HG03025 (cell line): ENCODE results near the gene NOL6.
"Not testable (repeated sequence)": the region's sequence is repeated elsewhere in the genome, so short reads cannot be mapped to it uniquely, and the experiment has no call there.

Experiments
- ATAC-seq: cut with Tn5 transposase; IDR thresholded peaks from one replicate; pipeline ENCODE4 v1.9.1; 2021; ENCODE audit warnings: mild to moderate bottlenecking, moderate library complexity; ENCODE audit not compliant: unreplicated experiment, low FRiP score

Gene NOL6

DNA sequence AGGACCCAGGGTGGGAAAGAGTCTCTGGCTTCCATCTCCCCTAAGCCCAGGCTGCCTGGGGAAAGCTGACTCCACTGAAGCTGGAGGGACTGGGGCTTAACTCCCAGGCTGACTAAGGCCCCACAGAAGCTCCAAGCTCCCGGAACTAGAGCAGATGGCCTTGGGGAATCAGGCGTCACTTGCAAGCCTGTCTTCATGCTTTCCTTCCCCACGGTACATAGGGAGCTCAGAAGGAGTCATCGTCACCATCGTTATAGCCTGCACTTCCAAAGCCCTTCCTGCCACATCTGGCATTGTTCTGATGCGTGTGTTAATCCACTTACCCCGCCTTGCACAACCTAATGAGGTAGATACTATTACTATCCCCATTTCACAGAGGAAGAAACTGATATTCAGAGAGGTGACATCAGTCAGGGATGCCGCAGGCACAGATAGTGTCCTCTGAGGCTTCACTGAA is 37.9 kb downstream of the NOL6 start:
- no peak for ATAC-seq

DNA sequence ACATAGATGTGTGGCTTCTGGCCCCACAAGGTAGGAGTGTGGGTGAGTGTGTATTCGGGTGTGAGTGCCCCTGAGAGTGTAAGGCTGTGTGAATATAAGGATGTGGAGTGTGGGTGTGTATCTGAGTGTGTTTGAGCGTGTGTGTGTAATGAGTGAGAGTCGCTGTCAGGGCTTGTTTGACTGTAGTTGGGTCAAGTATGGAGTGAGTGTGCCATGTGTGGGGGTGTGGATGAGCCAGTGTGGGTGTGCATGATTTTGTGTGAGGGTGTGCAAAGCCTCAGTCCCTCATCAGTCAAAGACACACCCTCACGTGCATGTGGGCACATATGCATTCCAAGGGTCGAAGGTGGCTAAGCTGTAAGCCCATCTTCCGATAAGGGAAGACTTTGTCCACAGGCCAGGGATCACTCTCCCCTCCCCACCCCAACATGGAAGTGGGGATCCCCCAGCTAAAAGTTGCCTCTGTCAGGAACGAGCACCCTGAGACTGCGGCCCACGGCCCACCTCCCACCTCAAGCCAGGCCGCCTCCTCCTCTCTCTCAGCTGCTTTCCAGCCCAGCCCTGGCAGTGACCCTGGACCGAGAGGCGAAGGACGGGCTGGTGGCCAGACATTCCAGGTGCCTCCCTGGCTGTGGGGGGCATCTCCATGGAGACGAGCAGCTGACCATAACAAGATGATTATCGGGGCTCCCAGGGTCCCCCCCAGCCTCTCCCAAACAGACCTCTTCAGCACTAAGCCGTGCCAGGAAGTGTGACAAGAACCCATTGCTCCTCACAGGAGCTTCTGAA is 39.2 kb downstream of the NOL6 start:
- no peak for ATAC-seq

DNA sequence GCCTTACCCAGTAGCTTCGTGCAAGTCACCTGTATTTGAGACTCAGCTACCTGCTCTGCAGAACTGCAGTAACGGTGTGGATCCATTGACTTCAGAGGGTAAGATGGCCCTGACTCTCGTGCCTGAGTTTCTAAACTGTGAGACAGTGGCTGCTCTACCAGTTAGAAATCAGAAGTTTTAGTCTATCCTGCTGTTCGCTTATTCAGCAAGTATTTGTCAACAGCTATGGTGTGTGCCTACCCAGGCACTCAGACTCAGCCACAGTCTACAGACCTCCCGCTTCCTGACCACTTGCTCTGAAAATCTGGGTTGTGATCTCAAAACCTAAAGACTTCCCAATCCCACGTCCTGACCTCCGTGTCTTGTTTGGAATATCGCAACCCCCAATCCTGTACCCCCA is 39.9 kb downstream of the NOL6 start:
- ATAC-seq, result no peak

DNA sequence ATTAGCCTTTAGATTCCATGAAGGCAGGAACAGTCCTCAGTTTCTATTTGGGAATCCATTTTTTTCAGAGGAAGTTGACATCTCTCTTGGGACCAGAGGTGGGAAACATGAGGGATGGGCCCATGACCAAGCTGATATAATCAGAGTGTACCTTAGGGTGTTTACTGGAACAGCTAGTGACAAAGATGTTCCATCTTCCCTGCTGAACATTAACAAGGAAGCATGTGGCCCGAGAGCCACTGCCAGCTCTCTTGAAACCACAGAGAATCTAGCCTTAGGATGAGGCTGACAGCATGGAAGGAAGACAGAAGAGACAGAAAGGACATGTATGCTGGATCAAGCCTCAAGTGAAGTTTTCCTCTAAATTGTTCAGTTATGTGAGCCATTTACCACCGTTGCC is 42.3 kb downstream of the NOL6 start:
- ATAC-seq, result no peak

DNA sequence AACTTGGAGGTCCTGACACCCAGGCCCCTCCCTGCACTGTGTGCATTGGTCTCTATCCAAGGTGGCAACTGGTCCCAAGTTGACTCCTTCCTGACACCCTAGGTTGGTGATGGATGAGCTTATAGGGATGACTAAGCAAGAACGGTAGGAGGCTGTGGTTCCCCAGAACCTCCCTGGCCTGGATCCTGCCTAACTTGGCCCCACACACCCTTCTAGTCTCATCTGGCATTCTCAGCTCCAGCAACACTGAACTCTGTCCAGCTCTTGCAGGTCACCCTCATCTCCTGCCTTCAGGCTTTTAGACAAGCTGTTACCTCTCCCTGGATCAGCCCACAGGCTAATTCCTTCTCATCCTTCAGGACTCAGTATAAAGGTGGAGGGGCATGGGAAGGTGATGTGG is 42.8 kb downstream of the NOL6 start:
- no peak for ATAC-seq

DNA sequence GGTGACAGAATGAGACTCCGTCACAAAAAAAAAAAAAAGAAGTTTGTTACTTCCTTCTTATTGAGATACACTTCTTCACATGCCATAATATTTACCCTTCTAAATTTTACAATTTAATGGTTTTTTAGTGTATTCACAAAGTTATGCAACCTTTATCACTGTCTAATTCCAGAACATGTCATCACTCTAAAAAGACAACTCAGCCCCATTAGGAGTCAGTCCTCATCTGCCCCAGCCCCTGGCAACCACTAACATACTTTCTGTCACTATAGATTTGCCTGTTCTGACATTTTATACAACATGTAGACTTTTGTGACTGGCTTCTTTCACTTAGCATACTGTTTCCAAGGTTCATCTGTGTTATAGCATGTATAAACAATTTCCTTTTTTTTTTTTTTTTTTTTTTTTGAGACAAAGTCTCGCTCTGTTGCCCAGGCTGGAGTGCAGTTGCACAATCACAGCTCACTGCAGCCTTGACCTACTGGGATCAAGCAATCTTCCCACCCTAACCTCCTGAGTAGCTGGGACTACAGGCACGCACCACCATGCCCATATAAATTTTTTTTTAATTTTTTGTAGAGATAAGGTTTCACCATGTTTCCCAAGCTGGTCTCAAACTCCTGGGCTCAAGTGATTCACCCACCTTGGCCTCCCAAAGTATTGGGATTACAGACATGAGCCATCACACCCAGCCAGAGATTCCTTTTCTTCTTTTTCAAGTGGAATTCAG is 44.3 kb downstream of the NOL6 start:
- no peak for ATAC-seq

DNA sequence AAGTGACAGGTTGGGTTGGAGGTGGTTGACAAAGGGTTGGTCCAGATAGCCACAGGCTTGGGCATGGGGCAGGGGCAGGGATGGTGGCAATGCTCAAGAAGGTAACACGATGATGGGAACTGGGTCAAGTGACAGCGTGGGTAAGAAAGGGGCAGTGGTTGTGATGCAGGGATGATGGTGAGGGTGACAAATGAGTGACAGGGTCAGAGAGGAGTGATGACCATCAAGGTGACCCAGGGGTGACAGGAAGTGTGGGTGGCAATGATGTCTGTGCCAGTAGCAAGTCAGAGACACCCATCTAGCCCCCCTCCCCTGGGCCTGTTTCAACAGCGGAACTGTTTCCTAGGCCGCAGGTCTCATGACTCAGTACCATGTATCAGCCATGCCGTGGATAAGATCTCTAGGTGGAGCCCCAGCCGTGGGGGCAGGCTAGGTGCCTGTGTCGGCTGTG is 46.9 kb downstream of the NOL6 start:
- ATAC-seq, result no peak

DNA sequence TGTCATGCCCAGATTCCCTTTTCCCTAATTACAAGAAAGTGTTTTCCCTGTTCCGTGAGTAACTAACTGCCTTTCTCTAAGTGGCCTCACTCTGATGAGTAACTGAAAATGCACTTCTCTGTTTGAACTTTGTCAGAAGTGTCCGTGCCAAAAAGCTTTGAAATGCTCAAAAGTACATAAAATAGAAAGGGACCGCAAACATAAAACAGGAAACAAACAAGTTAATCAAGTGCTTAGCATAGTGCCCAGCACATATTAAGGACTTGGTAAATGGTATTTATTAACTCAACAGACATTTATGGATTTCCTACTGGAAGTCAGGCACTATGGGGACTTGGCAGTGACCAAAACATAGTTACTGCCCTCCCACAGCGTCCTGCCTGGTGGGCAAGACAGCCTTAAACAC is 48.6 kb downstream of the NOL6 start:
- no peak for ATAC-seq

DNA sequence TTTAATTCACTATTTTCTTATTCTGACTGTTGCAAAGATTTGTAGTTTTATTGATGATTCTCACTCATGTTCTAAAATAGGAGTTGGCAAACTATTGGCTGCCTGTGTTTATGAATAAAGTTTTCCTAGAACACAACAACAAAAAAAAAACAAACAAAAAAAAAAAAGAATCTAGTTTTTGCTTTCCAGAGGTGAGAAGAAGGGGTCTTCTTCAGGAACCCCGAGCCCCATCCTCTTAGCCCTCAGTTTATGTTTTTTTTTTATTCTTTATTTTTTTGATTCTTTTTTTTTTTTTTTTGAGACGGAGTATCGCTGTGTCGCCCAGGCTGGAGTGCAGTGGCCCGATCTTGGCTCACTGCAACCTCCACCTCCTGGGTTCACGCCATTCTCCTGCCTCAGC is 49.2 kb downstream of the NOL6 start:
- ATAC-seq, result not testable (repeated sequence)

DNA sequence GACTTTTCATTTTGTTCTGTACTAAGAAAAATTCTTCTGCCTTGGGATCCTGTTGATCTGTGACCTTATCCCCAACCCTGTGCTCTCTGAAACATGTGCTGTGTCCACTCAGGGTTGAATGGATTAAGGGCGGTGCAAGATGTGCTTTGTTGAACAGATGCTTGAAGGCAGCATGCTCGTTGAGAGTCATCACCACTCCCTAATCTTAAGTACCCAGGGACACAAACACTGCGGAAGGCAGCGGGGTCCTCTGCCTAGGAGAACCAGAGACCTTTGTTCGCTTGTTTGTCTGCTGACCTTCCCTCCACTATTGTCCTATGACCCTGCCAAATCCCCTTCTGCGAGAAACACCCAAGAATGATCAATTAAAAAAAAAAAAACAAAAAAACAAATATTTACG is 49.7 kb downstream of the NOL6 start:
- not testable (repeated sequence) for ATAC-seq

DNA sequence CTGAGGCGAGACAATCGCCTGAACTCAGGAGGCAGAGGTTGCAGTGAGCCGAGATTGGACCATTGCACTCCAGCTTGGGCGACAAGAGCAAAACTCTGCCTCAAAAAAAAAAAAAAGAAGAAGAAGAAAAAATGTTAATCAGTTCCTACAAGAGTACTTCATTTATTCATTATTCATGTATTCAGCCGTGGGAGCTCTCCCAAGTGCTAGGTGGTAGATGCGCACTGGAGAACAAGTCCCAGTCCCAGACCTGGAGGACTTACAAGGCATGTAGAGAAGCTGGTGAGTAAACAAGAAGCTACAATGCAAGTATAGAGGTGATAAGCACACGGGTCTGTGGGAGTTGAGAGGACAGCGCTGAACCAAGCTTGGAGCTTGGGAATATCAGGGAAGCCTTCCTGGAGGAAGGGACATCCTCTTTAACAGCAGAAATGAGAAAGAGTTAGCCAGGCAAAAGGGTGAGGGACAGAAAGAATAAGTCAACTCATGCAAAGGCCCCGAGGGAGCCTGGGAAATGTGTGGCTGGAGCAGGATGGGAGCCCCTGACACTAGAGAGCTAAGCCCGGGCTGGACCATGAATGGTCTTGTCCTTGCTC is 53.9 kb downstream of the NOL6 start:
- no peak for ATAC-seq

DNA sequence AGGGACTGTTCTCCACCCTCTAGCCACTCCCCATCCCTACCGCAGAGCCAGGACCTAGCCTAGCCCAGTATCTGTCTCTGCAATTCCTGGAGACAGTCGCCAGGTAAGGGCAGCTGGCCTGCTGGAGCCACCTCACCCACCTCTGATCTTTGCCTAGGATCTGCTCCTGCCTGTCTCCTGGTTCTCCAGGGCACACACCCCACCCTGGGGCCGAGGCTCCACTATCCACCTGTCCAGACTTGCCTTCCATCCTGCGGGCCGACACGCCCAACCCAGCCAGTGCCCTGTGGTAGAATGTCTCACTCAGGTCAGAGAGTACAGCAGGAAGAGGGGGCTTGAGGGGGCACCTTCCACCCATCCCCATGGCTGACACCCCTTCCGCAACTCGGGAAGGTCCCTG is 55.6 kb downstream of the NOL6 start:
- no peak for ATAC-seq

DNA sequence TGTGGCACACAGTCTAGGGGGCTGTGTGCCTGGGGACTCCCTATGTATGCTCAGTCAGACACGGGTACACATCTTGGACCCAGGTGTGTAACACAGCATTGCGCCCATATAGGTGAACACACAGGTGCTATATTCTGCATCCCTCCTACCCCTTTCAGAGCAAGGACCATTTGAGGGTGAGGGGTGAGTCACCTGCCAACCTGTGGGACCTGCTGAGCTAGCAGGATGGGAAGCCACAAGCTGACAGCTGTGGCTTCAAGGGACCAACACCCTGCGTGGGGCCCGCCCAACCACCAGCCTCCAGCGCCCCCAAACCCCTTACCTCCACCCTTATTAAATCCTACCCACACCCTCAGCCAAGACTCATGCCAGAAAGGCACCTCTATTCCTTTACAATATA is 56.7 kb downstream of the NOL6 start:
- no peak for ATAC-seq

DNA sequence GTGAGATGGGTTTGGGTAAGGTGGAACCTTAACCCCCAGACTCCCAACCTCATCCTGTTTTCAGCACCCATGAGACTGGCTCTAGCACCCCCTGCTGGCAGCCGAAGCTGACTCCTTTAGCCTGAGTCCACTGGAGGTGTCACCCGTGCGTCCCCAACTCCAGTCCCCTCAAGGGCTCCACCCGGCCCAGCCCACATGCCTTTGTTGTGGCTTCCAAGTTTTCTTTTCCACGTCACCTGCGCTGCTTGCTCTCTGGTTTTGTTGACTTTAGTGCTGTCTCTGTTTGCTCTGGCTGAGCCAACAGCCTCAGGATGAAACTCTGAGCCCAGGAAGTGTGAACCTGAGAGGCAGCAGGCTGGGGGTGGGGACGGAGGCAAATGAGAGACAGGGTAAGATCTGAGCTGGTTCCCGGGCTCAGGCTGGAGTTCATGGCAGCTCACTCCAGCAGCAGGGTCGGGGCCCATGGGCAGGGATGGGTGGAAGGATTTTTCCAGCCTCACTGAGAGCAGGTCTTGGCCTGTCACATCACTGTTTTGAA is 58.2 kb downstream of the NOL6 start:
- ATAC-seq, result no peak

DNA sequence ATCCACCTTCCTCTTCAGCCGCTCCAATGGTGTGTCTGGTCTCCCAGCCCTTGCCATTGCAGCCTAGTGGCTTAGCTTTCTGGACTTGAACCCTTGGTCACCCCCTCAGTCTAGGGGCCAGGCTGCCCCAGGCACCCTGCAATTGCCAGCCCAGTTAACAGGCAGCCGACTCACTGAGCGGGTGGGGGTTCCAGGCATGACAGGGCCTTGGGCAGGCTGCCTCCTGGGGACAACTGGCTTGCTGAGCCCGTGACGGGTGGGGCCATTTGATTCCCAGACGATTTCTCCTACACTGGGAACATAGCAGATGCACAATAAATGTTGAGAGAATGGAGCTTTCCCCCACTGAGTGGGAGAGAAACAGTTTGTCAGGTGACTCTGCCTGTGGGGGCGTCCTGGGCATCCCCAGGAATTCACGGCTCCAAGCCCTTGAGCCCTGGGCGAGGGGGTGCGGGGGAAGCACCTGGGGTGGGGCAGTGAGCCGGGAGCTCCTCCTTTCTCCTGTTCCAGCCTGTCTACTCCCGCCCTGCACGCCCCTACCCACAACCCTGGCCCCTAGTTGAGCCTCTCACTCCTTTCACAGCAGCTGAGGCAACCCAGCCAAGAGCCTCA is 58.7 kb downstream of the NOL6 start:
- ATAC-seq, result no peak

DNA sequence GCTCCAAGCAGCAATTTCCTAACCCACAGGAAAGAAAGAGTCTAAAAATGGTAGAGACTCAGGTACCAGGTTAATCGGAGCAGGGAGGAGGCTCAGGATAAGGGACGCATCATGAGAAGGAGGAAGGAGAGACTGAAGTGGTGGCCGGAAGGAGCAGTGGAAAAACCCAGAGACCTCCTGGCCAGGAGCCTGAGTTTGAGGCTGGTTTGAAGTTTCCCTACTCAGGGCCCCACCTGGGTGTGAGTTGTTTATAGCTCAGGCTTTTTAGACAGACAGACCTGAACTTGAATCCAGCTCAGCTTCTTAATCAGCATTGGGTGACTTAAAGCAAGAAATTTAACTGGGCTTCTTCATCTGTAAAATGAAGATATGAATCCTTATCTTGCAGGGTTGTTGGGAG is 59.5 kb downstream of the NOL6 start:
- no peak for ATAC-seq
